Right cardiac atrium (tissue), 5 donors: ENCODE results near the gene CLGN. TPM values are rescaled to one million over a fixed set of nuclear protein-coding genes. Genes with fewer than 3 reads are reported as not detected.

Experiments
- polyA plus RNA-seq: library from polyadenylated mRNA; stranded (reverse); fragments of 200-250 nt; gene quantifications from one replicate; pipeline ENCODE4 v1.2.3, GENCODE V29; 2013
- total RNA-seq, 4 donors: library from RNA; stranded (reverse); fragmentation: NEBNext Ultra II Directional; extraction: Animal tissue kit (Norgen Biotek cat#: 25700); gene quantifications; one replicate each; pipeline ENCODE4 v1.2.1, GENCODE V29; 2021
- donor health status: healthy with polysubstance abuse.
- donor health status: DM: no; HTN: yes; CAD: no.
- donor health status: DM: no; HTN: no; CAD: no.
- donor health status: DM: no; HTN: yes; CAD: no; lungs with severe emphysema.
- donor health status: DM: yes; HTN: yes; CAD: no.

CLGN gene
- total and polyA plus RNA-seq, 5 donors, result 76.2 to 106 (median 86.5) TPM

Other genes starting within 250 kb of the CLGN start
- 10 to 100 TPM; 82.3 to 98.1 (median 88.6) TPM for gene SCOC, start 54.0 kb downstream of the CLGN start, total RNA-seq
- gene SCOC, start 54.0 kb downstream of the CLGN start, polyA plus RNA-seq, result 108 TPM
- not detected for gene MGAT4D, start 70.6 kb upstream of the CLGN start, total RNA-seq
- not detected for gene MGAT4D, start 70.6 kb upstream of the CLGN start, polyA plus RNA-seq
- 10 to 100 TPM; 18.1 to 24.4 (median 22.3) TPM for gene ELMOD2, start 96.5 kb upstream of the CLGN start, total RNA-seq
- gene ELMOD2, start 96.5 kb upstream of the CLGN start, polyA plus RNA-seq, result 9.2 TPM
- gene UCP1, start 141.3 kb upstream of the CLGN start, total RNA-seq, result 1 to 10 TPM in 1 of 4 donors, under 1 TPM in 1, not detected in 2; 0.14 to 2.5 TPM
- 2.2 TPM for gene UCP1, start 141.3 kb upstream of the CLGN start, polyA plus RNA-seq